Fibroblast of lung (primary cell): ENCODE results near the gene PLEKHA1. TPM values are rescaled to one million over a fixed set of nuclear protein-coding genes. Genes with fewer than 3 reads are reported as not detected.

Experiments used
- DNase-seq, 2 donors: peaks; one replicate each; pipeline versions ENCODE4 v3.0.0 to v3.0.0-alpha.2; 2010; ENCODE audit warnings: low read depth in 2 of 2
- H2AFZ ChIP-seq: 2 replicates; pipeline ENCODE4 v1.5.1; 2012; ENCODE audit warnings: low read length, control low read depth, inconsistent platforms
- H3K27ac ChIP-seq: 2 replicates; pipeline ENCODE4 v1.5.1; 2011; ENCODE audit warnings: low read length, control low read depth; ENCODE audit not compliant: insufficient read depth
- H3K27me3 ChIP-seq: 2 replicates; pipeline ENCODE4 v1.5.1; 2011; ENCODE audit warnings: mild to moderate bottlenecking, low read length; ENCODE audit not compliant: control insufficient read depth, insufficient read depth
- H3K36me3 ChIP-seq: 2 replicates; pipeline ENCODE4 v1.5.1; 2011; ENCODE audit warnings: low read length; ENCODE audit not compliant: control insufficient read depth, insufficient read depth
- H3K4me1 ChIP-seq: 2 replicates; pipeline ENCODE4 v1.5.1; 2011; ENCODE audit warnings: low read length; ENCODE audit not compliant: control insufficient read depth, insufficient read depth; ENCODE audit errors: extremely low read depth
- H3K4me2 ChIP-seq: 2 replicates; pipeline ENCODE4 v1.5.1; 2011; ENCODE audit warnings: low read length, control low read depth; ENCODE audit not compliant: insufficient read depth; ENCODE audit errors: extremely low read depth
- H3K4me3 ChIP-seq, 4 experiments: fragments of 200-600 bp in 1 of 4; sonication (generic) in 1 of 4; replicated peaks in 1 of 4; 2 replicates each; pipeline ENCODE4 v1.5.1; 2011 to 2016; ENCODE audit warnings: low read length in 4 of 4, low read depth in 3 of 4, mild to moderate bottlenecking in 3 of 4, control low read depth in 2 of 4, inconsistent platforms in 1 of 4, mixed read lengths in 1 of 4; ENCODE audit not compliant: insufficient read depth in 1 of 4; ENCODE audit errors: control extremely low read depth in 1 of 4
- H3K79me2 ChIP-seq: 2 replicates; pipeline ENCODE4 v1.5.1; 2012; ENCODE audit warnings: mild to moderate bottlenecking, low read length, inconsistent platforms; ENCODE audit not compliant: control insufficient read depth, insufficient read depth
- H3K9ac ChIP-seq: 2 replicates; pipeline ENCODE4 v1.5.1; 2011; ENCODE audit warnings: mild to moderate bottlenecking, low read length, control low read depth; ENCODE audit not compliant: insufficient read depth
- H3K9me3 ChIP-seq: 2 replicates; pipeline ENCODE4 v1.5.1; 2012; ENCODE audit warnings: low read depth, low read length; ENCODE audit not compliant: control insufficient read depth, insufficient read depth
- H4K20me1 ChIP-seq: 2 replicates; pipeline ENCODE4 v1.5.1; 2011; ENCODE audit warnings: low read length; ENCODE audit not compliant: control insufficient read depth, insufficient read depth; ENCODE audit errors: extremely low read depth
- CTCF ChIP-seq, 2 donors: IDR thresholded peaks in 1 of 2; conservative IDR thresholded peaks in 1 of 2; 1 replicate in 1 of 2; 2 replicates in 1 of 2; pipeline ENCODE4 v1.5.1; 2011 to 2012; ENCODE audit warnings: low read length in 2 of 2, control low read depth in 1 of 2, inconsistent platforms in 1 of 2, low read depth in 1 of 2, mild to moderate bottlenecking in 1 of 2
- EZH2 ChIP-seq: IDR thresholded peaks from 2 replicates; pipeline ENCODE4 v1.5.1; 2012; ENCODE audit warnings: low read length, control low read depth, mild to moderate bottlenecking; ENCODE audit errors: missing control alignments
- polyA plus RNA-seq, 2 donors: library from polyadenylated mRNA; depleted of rRNA in 1 of 2; stranded (reverse) in 1 of 2; unstranded in 1 of 2; fragments of >200 nt; gene quantifications; 2 replicates each; pipeline ENCODE4 v1.2.1, GENCODE V29; 2011 to 2012; ENCODE audit warnings: missing spikeins in 1 of 2
- total RNA-seq: library from RNA; depleted of rRNA; stranded (reverse); fragments of >200 nt; gene quantifications from 2 replicates; pipeline ENCODE4 v1.2.1, GENCODE V29; 2014

The PLEKHA1 gene
- total and polyA plus RNA-seq, 2 donors (not counting 1 experiment from before 2014, with no cell fraction given) = 14.4 to 37.9 TPM

DNA sequence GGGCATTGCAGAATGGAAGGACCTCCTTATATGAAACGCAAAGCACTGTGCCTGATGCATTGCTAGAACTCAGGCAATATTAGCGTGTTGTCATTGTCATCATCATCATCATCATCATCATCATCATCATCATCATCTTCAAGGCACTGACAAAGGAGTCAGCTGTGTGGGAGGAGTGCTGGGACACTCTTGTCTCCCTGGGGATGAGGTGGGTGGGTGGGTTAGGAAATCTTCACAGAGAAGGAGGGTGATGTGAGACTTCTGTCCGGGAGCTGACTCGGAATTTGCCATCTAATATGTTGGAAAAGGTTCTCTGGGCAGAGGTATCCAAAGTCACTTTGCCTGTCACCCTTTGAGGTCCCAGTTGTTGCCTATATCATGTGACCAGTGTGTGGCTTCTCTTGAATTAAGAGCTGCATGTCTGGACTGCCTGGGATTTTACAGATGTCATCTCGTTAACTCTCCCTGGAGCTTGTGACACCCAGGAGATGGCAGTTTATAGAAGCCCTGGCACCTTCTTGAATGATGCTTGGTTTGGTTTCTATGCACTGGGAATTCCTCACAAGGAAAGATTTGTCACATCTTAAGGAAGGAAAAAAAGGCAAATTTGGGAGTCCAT, 93.9 kb downstream of the PLEKHA1 start:
- no peak overlapping the region for H3K4me2 ChIP-seq
- H4K20me1 ChIP-seq = no peaks in the 10 kb centered on the region
- peaks cover 16% of the 10 kb centered on the region for H3K4me1 ChIP-seq
- no peak overlapping the region for H3K4me3 ChIP-seq
- TF ChIP-seq CTCF (conservative IDR thresholded peaks at IDR 0.05 in 1 of 2, IDR thresholded peaks at IDR 0.05 in 1 of 2; ENCODE audit: low read depth in 1 of 2, low read length in 2 of 2) (no peak), EZH2 (no peak)
- no peaks in the 10 kb centered on the region for H3K36me3 ChIP-seq
- H3K79me2 ChIP-seq = peaks cover 14% of the 10 kb centered on the region
- no peak overlapping the region for H3K9ac ChIP-seq
- peak overlapping the region; percentile 0 for H3K27ac ChIP-seq
- H3K27me3 ChIP-seq = no peaks in the 10 kb centered on the region
- no peaks in the 10 kb centered on the region for H3K9me3 ChIP-seq
- DNase-seq = no peak
- H2AFZ ChIP-seq = no peak overlapping the region

DNA sequence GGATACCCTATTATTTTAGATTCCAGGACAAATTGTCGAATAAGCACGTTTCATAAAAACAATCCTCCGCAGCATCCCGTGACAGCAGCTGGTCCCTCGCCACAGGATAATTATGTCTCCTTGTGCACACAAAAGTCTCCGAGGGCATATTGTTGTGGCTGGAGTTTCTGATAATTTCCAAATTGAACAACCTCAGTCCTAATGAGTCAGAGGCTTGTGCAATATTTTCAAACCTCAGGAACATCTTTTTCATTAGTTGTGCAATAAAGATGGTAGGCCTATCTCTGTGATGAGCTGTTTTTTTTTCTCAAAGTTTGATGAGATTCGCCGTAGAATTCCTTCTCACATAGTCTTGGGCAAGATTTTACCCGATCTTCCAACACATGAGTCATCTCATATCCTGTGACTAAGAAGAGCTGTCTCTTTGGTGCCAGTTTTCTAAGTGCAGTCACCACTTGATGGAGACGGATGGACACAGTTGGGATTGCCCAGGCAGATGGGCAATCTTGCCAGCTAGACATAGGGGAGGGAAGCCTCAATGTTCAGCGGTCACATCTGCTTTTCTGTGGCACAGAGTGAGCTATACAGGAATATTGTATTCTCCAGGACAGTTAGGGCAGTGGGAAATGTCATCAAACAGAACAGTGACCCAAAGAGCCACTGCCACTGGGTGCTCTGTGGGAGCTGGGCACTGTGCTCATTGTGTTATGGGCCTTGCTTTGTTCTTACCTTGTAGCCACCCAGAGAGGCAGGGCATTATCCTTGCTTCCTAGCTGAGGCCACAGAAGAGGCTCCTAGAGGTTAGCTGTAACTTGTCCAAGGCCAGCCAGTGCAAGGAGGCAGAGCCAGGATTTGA, 94.6 kb downstream of the PLEKHA1 start:
- Histone ChIP-seq H2AFZ (no peak overlapping the region), H3K9ac (no peak overlapping the region), H3K27ac (peak overlapping the region; percentile 44), H3K9me3 (no peaks in the 10 kb centered on the region), H3K36me3 (no peaks in the 10 kb centered on the region), H4K20me1 (no peaks in the 10 kb centered on the region), H3K4me2 (peak overlapping the region; percentile 33), H3K4me1 (peaks cover 13% of the 10 kb centered on the region), H3K79me2 (peaks cover 7% of the 10 kb centered on the region), H3K27me3 (no peaks in the 10 kb centered on the region), H3K4me3 (no peak overlapping the region)
- TF ChIP-seq CTCF (conservative IDR thresholded peaks at IDR 0.05 in 1 of 2, IDR thresholded peaks at IDR 0.05 in 1 of 2; ENCODE audit: low read depth in 1 of 2, low read length in 2 of 2) (no peak), EZH2 (no peak)
- DNase-seq = peak; percentile 91 to 97

- no peak overlapping the region for H2AFZ ChIP-seq
- H3K9me3 ChIP-seq = no peaks in the 10 kb centered on the region
- no peak for TF ChIP-seq EZH2
- TF ChIP-seq CTCF (conservative IDR thresholded peaks at IDR 0.05 in 1 of 2, IDR thresholded peaks at IDR 0.05 in 1 of 2; ENCODE audit: low read depth in 1 of 2, low read length in 2 of 2) = no peak
- H3K4me2 ChIP-seq = no peak overlapping the region
- no peaks in the 10 kb centered on the region for H3K36me3 ChIP-seq
- H3K27me3 ChIP-seq = no peaks in the 10 kb centered on the region
- DNase-seq = no peak
- H3K27ac ChIP-seq = no peak overlapping the region
- peaks cover 3% of the 10 kb centered on the region for H3K79me2 ChIP-seq
- H3K9ac ChIP-seq = no peak overlapping the region
- no peak overlapping the region for H3K4me3 ChIP-seq
- no peaks in the 10 kb centered on the region for H4K20me1 ChIP-seq
- peaks cover 14% of the 10 kb centered on the region for H3K4me1 ChIP-seq
These were observed 95.3 kb downstream of the PLEKHA1 start for GRCh38 chr10:122469848-122470247.
